PC-3 (cell line): ENCODE data around the gene RNF8.
"Not testable (repeated sequence)": the region's sequence is repeated elsewhere in the genome, so short reads cannot be mapped to it uniquely, and the experiment has no call there.

Experiments used
- CTCF ChIP-seq: fragments of 300-600 bp; sonication (generic); conservative IDR thresholded peaks from 2 replicates; pipeline ENCODE4 v1.5.1; 2017; ENCODE audit warnings: antibody characterized with exemption, low read depth, mild to moderate bottlenecking, low read length
- EZH2 ChIP-seq: fragments of 300-600 bp; sonication (generic); IDR thresholded peaks from one replicate; pipeline ENCODE4 v1.6.1; 2017; ENCODE audit warnings: antibody characterized with exemption, mild to moderate bottlenecking, low read length; ENCODE audit not compliant: unreplicated experiment

- not testable (repeated sequence) for TF ChIP-seq CTCF, EZH2
These were observed 15.5 kb upstream of the RNF8 start for GRCh38 chr6:37338317-37338716.
